Measurements from ENCODE around the gene APBA1. TPM values are rescaled to one million over a fixed set of nuclear protein-coding genes. Genes with fewer than 3 reads are reported as not detected.

APBA1 gene
- total and polyA plus RNA-seq, 2 donors (not counting 1 experiment from before 2014, with no cell fraction given) = 0.01 to 0.05 TPM

- H3K9me3 ChIP-seq (ENCODE audit: control extremely low read depth in 1 of 3, control insufficient read depth in 2 of 3, insufficient read depth in 1 of 3, low read length in 2 of 3) = no peaks in the 10 kb centered on the region
- Mint-ChIP-seq H3K27ac (no peak overlapping the region), H3K4me1 (no peaks in the 10 kb centered on the region), H3K9me3 (ENCODE audit: insufficient read depth) (no peaks in the 10 kb centered on the region), H3K4me3 (no peak overlapping the region), H3K27me3 (no peaks in the 10 kb centered on the region)
- H3K9ac ChIP-seq (ENCODE audit: low read length) = no peak overlapping the region
- no peak overlapping the region for H2AFZ ChIP-seq (ENCODE audit: insufficient read depth, low read depth, low read length, poor library complexity, severe bottlenecking)
- WGBS (ENCODE audit: insufficient coverage) = no CpG with 5 or more reads among the region's 2 CpGs
- no peaks in the 10 kb centered on the region for H4K20me1 ChIP-seq (ENCODE audit: control insufficient read depth, insufficient read depth, low read length, poor library complexity, severe bottlenecking)
- intact Hi-C loops (cut with micrococcal nuclease) = no loop called here
- DNase-seq = no peak
- no peak for ATAC-seq (ENCODE audit: low read depth)
- H3K4me2 ChIP-seq (replicated peaks; ENCODE audit: low read depth, low read length, poor library complexity, severe bottlenecking) = no peak overlapping the region
- ChIA-PET CTCF (no interaction called here), POLR2A (no interaction called here)
- no peaks in the 10 kb centered on the region for H3K4me1 ChIP-seq (ENCODE audit: control insufficient read depth in 2 of 2, insufficient read depth in 2 of 2, low read length in 2 of 2)
- no peaks in the 10 kb centered on the region for H3K27me3 ChIP-seq (replicated peaks in 1 of 4; ENCODE audit: control extremely low read depth in 1 of 4, control insufficient read depth in 3 of 4, insufficient read depth in 4 of 4, low read length in 3 of 4)
- TF ChIP-seq CTCF (IDR thresholded peaks at IDR 0.05) = no peak
- TF ChIP-seq EZH2 (IDR thresholded peaks at IDR 0.05; ENCODE audit: borderline replicate concordance, insufficient read depth, low read depth, low read length, poor library complexity, severe bottlenecking) = no peak
- no peak overlapping the region for H3K4me3 ChIP-seq (ENCODE audit: control extremely low read depth in 1 of 5, extremely low read depth in 1 of 5, insufficient read depth in 1 of 5, low read depth in 2 of 5, low read length in 4 of 5)
- no peak overlapping the region for H3K27ac ChIP-seq (ENCODE audit: low read length in 2 of 2)
- no peaks in the 10 kb centered on the region for H3K36me3 ChIP-seq (replicated peaks in 1 of 2; ENCODE audit: control extremely low read depth in 1 of 2, control insufficient read depth in 1 of 2, extremely low read depth in 1 of 2, insufficient read depth in 2 of 2, low read length in 1 of 2)
- H3K79me2 ChIP-seq (ENCODE audit: control insufficient read depth, insufficient read depth, low read length) = no peaks in the 10 kb centered on the region
These were observed 294.2 kb downstream of the APBA1 start for GRCh38 chr9:69377981-69378380.

Other genes with a start within 250 kb of the APBA1 start
- gene PTAR1, start 87.6 kb upstream of the APBA1 start, total RNA-seq = 72.1 and 82.7 TPM in 2 replicates
- gene PTAR1, start 87.6 kb upstream of the APBA1 start, polyA plus RNA-seq = 20.5 and 23.7 TPM in 2 replicates
- not detected in 2 replicates for gene CFAP95, start 148.4 kb upstream of the APBA1 start, total RNA-seq
- gene CFAP95, start 148.4 kb upstream of the APBA1 start, polyA plus RNA-seq = not detected in 2 replicates

Measured in B cell (primary cell).